HG02970 (cell line): ENCODE results near the gene NCKAP5.

ENCODE experiments used
- ATAC-seq: cut with Tn5 transposase; IDR thresholded peaks from one replicate; pipeline ENCODE4 v1.9.1; 2021; ENCODE audit warnings: mild to moderate bottlenecking, moderate library complexity, moderate number of reproducible peaks; ENCODE audit not compliant: unreplicated experiment, low FRiP score

Gene NCKAP5

GRCh38 chr2:133568172-133568571, at the start of gene NCKAP5:
Gene NCKAP5, minus strand, starts transcription at chr2:133568463. Its CDS starts 50,937 bp downstream, at chr2:133517526.
- no peak for ATAC-seq

- no peak for ATAC-seq
Measured at GRCh38 chr2:133609664-133610063, 41.4 kb upstream of the NCKAP5 start.

GRCh38 chr2:133608291-133608690, 40.0 kb upstream of the NCKAP5 start:
- ATAC-seq, result no peak

- ATAC-seq, result no peak
Measured at GRCh38 chr2:133607679-133608078, 39.4 kb upstream of the NCKAP5 start.

GRCh38 chr2:133606616-133607015, 38.4 kb upstream of the NCKAP5 start:
- no peak for ATAC-seq

- ATAC-seq, result no peak
Measured at GRCh38 chr2:133605766-133606137, 37.5 kb upstream of the NCKAP5 start.

- no peak for ATAC-seq
Measured at GRCh38 chr2:133605011-133605765, 36.9 kb upstream of the NCKAP5 start.

- no peak for ATAC-seq
Measured at GRCh38 chr2:133603109-133603508, 34.8 kb upstream of the NCKAP5 start.

- no peak for ATAC-seq
Measured at GRCh38 chr2:133602538-133602937, 34.3 kb upstream of the NCKAP5 start.

- no peak for ATAC-seq
Measured at GRCh38 chr2:133600266-133600928, 32.1 kb upstream of the NCKAP5 start.

GRCh38 chr2:133599811-133600210, 31.5 kb upstream of the NCKAP5 start:
- no peak for ATAC-seq

- ATAC-seq, result no peak
Measured at GRCh38 chr2:133599211-133599803, 31.0 kb upstream of the NCKAP5 start.

GRCh38 chr2:133598769-133599168, 30.5 kb upstream of the NCKAP5 start:
- ATAC-seq, result no peak

- no peak for ATAC-seq
Measured at GRCh38 chr2:133596701-133597393, 28.6 kb upstream of the NCKAP5 start.

GRCh38 chr2:133591164-133591563, 22.9 kb upstream of the NCKAP5 start:
- ATAC-seq, result no peak

- ATAC-seq, result no peak
Measured at GRCh38 chr2:133589456-133589855, 21.2 kb upstream of the NCKAP5 start.

GRCh38 chr2:133588144-133588543, 19.9 kb upstream of the NCKAP5 start:
- ATAC-seq, result no peak

- ATAC-seq, result no peak
Measured at GRCh38 chr2:133586978-133587377, 18.7 kb upstream of the NCKAP5 start.

- ATAC-seq, result no peak
Measured at GRCh38 chr2:133581010-133581760, 12.9 kb upstream of the NCKAP5 start.

GRCh38 chr2:133579274-133579673, 11.0 kb upstream of the NCKAP5 start:
- no peak for ATAC-seq
